Middle frontal gyrus (tissue), 1 donor: ENCODE data around the gene LY6G6D.

Source experiments
- DNase-seq: peaks from one replicate; pipeline ENCODE4 v3.0.0-alpha.2; 2015; ENCODE audit warnings: low spot score; ENCODE audit errors: extremely low spot score

The LY6G6D gene

GRCh38 chr6:31715022-31715958, at the start of gene LY6G6D:
Gene LY6G6D (plus strand): TSS chr6:31715348. CDS start chr6:31715356, 8 bp downstream.
- no peak for DNase-seq

- peak; percentile 99 for DNase-seq
These were observed 49.4 kb upstream of the LY6G6D start, which contains the start of gene CSNK2B for GRCh38 chr6:31665501-31666336. Gene CSNK2B (plus strand): TSS chr6:31666080. CDS start chr6:31666832, 752 bp downstream.

GRCh38 chr6:31666337-31666965, 48.7 kb upstream of the LY6G6D start:
- no peak for DNase-seq

GRCh38 chr6:31669676-31670075, 45.5 kb upstream of the LY6G6D start, which contains the start of gene LY6G5B:
Gene LY6G5B (plus strand): TSS chr6:31669976. CDS start chr6:31670951, 975 bp downstream.
- no peak for DNase-seq

- no peak for DNase-seq
These were observed 38.7 kb upstream of the LY6G6D start for GRCh38 chr6:31676322-31676903.

GRCh38 chr6:31676904-31677303, 38.2 kb upstream of the LY6G6D start:
- no peak for DNase-seq

- no peak for DNase-seq
These were observed 37.2 kb upstream of the LY6G6D start for GRCh38 chr6:31677955-31678354.

- peak; percentile 63 for DNase-seq
These were observed 34.7 kb upstream of the LY6G6D start, which contains the start of gene LY6G5C for GRCh38 chr6:31680226-31681134. Gene LY6G5C (minus strand): TSS chr6:31681067. CDS start chr6:31680373, 694 bp downstream.

- no peak for DNase-seq
These were observed 33.9 kb upstream of the LY6G6D start for GRCh38 chr6:31681135-31681671.

GRCh38 chr6:31683591-31683990, 31.6 kb upstream of the LY6G6D start:
- DNase-seq: no peak

GRCh38 chr6:31686483-31686882, 28.7 kb upstream of the LY6G6D start:
- DNase-seq: no peak

GRCh38 chr6:31687321-31687720, 27.8 kb upstream of the LY6G6D start:
- no peak for DNase-seq

GRCh38 chr6:31687860-31688693, 27.1 kb upstream of the LY6G6D start:
- no peak for DNase-seq

GRCh38 chr6:31689249-31690110, 25.7 kb upstream of the LY6G6D start:
- no peak for DNase-seq

GRCh38 chr6:31690231-31691077, 24.7 kb upstream of the LY6G6D start:
- no peak for DNase-seq

GRCh38 chr6:31691078-31691463, 24.1 kb upstream of the LY6G6D start:
- DNase-seq: no peak
